Activated gamma-delta T cell treated with anti-CD3 and anti-CD28 coated beads, Interleukin-2, amount 50 U/mL, for 16 hours (primary cell): ENCODE data around the gene DCC.

ENCODE experiments used
- DNase-seq: peaks from one replicate; pipeline ENCODE4 v3.0.0-alpha.2; 2020; ENCODE audit warnings: low read depth

Gene DCC

GRCh38 chr18:53225567-53226325, 885.7 kb downstream of the DCC start:
- no peak for DNase-seq

DNA sequence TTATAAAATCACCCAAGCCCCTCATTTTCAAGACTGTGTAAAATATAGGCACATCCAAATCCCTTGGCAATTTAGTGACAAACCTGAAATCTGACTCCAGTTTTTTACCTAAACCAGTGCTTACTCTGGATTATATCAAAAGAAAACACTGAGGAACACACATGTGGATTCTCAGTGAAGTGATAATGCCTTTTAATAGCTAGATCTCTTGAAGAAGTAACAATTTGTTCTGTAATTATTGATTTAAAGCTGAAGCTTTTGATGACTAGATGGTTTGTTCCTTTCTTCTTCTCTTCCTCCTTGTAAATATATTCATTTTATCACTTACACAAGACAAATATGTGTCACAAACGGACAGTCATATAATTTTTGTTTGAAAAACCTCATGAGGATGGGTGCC, 894.6 kb downstream of the DCC start:
- DNase-seq: no peak

DNA sequence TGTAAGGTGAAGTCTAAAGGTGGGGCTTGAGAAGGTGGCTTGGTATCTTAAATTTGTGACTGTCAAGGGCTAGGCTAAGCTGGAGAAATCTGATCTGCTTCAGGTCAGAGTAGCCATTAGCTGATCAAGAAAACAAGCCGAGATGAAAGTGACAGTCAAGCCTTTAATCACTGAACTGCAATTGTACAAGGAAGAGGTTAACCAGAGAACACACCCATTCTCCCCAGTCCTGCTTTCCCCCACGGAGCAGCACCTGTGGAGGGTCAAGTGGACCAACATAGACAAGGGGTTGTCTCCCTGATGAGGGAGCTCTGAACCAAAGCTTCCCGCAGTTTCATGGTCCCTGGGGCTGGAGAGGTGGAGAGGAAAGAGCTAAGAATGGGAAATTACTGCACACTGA, 901.2 kb downstream of the DCC start:
- DNase-seq: no peak

- no peak for DNase-seq
Measured at GRCh38 chr18:53253789-53254188, 913.8 kb downstream of the DCC start.

DNA sequence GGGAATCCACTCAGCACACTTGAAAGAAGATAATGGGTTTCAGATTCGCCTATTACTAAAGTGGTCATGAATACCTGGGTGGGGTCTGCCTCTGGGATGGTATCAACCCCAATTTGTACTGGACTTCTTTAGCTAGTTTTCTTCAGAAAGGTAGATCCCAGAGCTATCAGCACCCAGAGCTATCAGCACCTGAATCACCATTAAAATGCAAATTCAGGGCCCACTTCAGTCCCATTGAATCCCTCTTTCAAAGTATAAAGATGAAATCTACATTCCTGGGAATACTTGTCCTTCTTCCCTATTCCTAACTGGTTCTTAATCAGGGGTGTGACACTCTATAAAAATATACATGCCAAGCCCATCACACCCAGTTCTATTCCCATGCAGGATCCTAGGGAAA, 914.3 kb downstream of the DCC start:
- DNase-seq: no peak

DNA sequence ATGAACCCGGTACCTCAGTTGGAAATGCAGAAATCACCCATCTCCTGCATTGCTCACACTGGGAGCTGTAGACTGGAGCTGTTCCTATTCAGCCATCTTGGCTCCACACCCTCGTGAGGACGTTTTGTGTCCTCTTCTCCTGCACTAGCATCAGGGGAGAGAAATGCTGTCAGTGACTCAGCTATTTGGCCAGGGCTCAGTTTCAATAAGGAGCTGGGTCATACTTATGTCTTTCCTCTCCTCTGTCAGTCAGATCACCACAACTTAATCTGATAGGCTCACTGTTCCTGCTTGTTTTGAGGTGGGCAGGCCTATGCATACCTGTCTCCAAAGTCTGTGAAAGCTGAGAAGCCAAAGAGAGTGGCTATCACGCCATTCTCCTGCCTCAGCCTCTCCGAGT, 921.2 kb downstream of the DCC start:
- no peak for DNase-seq

- DNase-seq: no peak
Measured at GRCh38 chr18:53266850-53267249, 926.9 kb downstream of the DCC start.

DNA sequence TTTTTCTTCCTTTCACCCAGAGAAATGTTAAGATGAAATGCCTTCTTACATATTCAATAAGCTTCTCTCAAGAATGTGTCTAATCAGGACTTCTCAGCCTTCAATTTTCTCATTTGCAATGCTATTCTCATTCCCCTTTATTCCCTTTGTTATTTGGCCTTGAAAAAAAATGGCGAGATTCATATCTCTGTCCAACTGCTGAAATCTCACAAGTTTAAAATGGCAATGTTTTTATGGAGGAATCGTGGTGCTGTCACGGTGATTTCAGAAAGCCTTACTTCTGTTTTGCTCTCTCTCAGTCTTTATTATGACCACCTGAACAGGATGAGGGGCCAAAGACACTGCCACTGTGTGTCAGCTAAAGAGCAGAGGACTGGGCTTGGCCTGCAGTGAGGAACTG, 928.5 kb downstream of the DCC start:
- no peak for DNase-seq

- DNase-seq: no peak
Measured at GRCh38 chr18:53281406-53281805, 941.4 kb downstream of the DCC start.

DNA sequence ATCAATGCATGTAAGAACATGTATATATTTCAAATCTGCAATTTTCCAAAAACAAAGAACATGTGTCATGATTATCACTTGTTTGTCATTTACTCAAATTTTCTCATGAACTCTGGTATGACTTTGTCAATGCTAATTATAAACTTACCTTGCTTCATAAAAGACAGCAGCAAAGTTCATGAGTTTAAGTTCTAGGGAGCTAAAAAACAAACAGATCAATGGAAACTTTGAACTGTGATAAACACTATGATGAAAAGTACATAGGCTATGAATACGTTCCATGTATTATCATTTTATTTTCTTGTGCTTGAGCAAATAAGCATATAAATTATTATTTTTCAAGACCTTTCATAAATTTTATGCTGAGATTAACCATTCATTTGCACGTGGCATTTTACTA, 943.7 kb downstream of the DCC start:
- DNase-seq: no peak

DNA sequence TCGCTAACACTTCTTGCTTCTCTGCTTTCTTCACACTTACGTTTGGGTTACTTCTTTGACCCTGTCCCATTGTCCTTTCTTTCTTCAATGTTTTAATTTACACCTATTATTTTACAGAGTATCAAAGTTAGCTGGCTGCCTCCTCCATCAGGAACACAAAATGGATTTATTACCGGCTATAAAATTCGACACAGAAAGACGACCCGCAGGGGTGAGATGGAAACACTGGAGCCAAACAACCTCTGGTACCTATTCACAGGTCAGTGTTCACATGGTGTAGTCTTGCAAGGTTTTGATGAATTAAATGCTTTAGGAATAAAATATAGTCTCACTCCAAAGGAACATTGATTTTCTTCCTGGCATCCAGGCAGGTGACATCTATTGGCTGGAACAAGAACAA, 965.5 kb downstream of the DCC start:
- no peak for DNase-seq

- no peak for DNase-seq
Measured at GRCh38 chr18:53319628-53320027, 979.6 kb downstream of the DCC start.

- no peak for DNase-seq
Measured at GRCh38 chr18:53322163-53322562, 982.2 kb downstream of the DCC start.

- no peak for DNase-seq
Measured at GRCh38 chr18:53324353-53324752, 984.4 kb downstream of the DCC start.

- no peak for DNase-seq
Measured at GRCh38 chr18:53360501-53361443, 1020.8 kb downstream of the DCC start.

- no peak for DNase-seq
Measured at GRCh38 chr18:53375621-53376020, 1035.6 kb downstream of the DCC start.

DNA sequence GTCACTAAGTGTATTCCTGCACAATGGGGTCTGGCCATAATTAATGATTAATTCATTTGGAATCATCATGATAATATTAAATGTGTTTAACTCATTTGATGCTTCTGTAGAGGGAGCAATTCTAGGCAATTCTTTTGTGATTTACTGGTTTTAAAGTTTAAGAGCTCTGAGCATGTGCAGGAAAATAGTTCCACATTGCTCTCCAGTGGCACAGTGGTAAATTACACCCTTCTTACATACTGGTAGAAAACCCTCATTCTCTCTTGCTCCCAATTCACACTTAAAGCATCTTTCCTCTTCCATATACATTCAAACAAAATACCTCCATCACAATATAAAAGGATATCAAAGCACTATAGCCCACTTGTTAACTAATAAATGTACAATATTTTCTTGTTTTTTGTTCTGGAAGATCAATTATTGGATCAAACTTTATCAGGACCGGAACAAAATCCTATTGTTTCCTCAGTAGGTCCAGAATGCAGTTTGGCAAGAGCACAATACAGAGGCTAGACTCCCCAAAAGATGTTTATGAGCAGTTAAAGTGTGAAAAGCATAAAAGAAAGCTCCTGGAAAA, 1040.2 kb downstream of the DCC start:
- DNase-seq: no peak

GRCh38 chr18:53382870-53383269, 1042.9 kb downstream of the DCC start:
- DNase-seq: no peak

- no peak for DNase-seq
Measured at GRCh38 chr18:53385889-53386288, 1045.9 kb downstream of the DCC start.

GRCh38 chr18:53387581-53387980, 1047.6 kb downstream of the DCC start:
- no peak for DNase-seq

DNA sequence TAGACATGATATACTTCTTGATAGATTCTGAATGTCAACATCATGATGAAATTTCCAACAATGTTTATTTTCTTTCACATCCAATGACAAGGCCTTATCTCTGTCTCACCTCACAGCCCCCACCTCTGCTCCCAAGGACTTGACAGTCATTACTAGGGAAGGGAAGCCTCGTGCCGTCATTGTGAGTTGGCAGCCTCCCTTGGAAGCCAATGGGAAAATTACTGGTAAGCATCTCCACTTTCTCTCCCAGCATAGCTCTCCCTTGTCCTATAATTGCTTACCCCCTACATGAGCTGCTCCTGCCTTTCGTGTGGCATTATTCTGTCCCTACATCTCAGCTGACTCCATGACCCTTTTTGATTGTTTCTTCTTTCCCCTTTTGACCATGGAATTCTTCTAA, 1062.7 kb downstream of the DCC start:
- no peak for DNase-seq

- no peak for DNase-seq
Measured at GRCh38 chr18:53408271-53408670, 1068.3 kb downstream of the DCC start.

GRCh38 chr18:53411511-53411910, 1071.5 kb downstream of the DCC start:
- no peak for DNase-seq
